CD14-positive monocyte (primary cell): ENCODE data around the gene ANKRD55. TPM values are rescaled to one million over a fixed set of nuclear protein-coding genes. Genes with fewer than 3 reads are reported as not detected.

Experiments
- DNase-seq, 3 donors: peaks; one replicate each; pipeline ENCODE4 v3.0.0-alpha.2; 2011 to 2022
- H2AFZ ChIP-seq: 2 replicates; pipeline ENCODE4 v1.6.0; 2012; ENCODE audit warnings: mild to moderate bottlenecking, low read depth, low read length, inconsistent platforms; ENCODE audit not compliant: insufficient read depth, poor library complexity, severe bottlenecking
- H3K27ac ChIP-seq, 2 donors: 1 replicate in 1 of 2; 2 replicates in 1 of 2; pipeline ENCODE4 v1.5.1; 2012 to 2013; ENCODE audit warnings: low read length in 2 of 2, control low read depth in 1 of 2, inconsistent platforms in 1 of 2, low read depth in 1 of 2, mild to moderate bottlenecking in 1 of 2
- H3K27me3 ChIP-seq, 2 donors: one replicate each; pipeline versions ENCODE4 v1.6.0 to v1.6.1; 2011 to 2013; ENCODE audit warnings: low read length in 2 of 2; ENCODE audit not compliant: control insufficient read depth in 2 of 2, insufficient read depth in 2 of 2
- H3K36me3 ChIP-seq, 2 donors: replicated peaks in 1 of 2; 1 replicate in 1 of 2; 2 replicates in 1 of 2; pipeline versions ENCODE4 v1.5.1 to v1.6.1; 2012 to 2013; ENCODE audit warnings: low read length in 2 of 2, control low read depth in 1 of 2, inconsistent platforms in 1 of 2, mild to moderate bottlenecking in 1 of 2; ENCODE audit not compliant: insufficient read depth in 2 of 2, control insufficient read depth in 1 of 2
- H3K4me1 ChIP-seq, 2 donors: 1 replicate in 1 of 2; 2 replicates in 1 of 2; pipeline versions ENCODE4 v1.5.1 to v1.6.1; 2012 to 2013; ENCODE audit warnings: low read length in 2 of 2, control low read depth in 1 of 2, inconsistent platforms in 1 of 2, mild to moderate bottlenecking in 1 of 2, moderate library complexity in 1 of 2; ENCODE audit not compliant: insufficient read depth in 2 of 2, control insufficient read depth in 1 of 2
- H3K4me2 ChIP-seq: replicated peaks from 2 replicates; pipeline ENCODE3; 2012; ENCODE audit warnings: low read length, moderate library complexity, mild to moderate bottlenecking; ENCODE audit not compliant: poor library complexity, severe bottlenecking; ENCODE audit errors: extremely low read depth
- H3K4me3 ChIP-seq, 3 experiments: fragments of 200-600 bp in 1 of 3; sonication (generic) in 1 of 3; replicated peaks in 1 of 3; 1 replicate in 2 of 3; 2 replicates in 1 of 3; pipeline ENCODE4 v1.5.1; 2011 to 2013; ENCODE audit warnings: low read length in 3 of 3, mild to moderate bottlenecking in 3 of 3, control low read depth in 2 of 3, low read depth in 2 of 3, inconsistent platforms in 1 of 3, moderate library complexity in 1 of 3
- H3K79me2 ChIP-seq: 2 replicates; pipeline ENCODE4 v1.6.0; 2012; ENCODE audit warnings: mild to moderate bottlenecking, control low read depth, inconsistent platforms, low read length, moderate library complexity; ENCODE audit not compliant: insufficient read depth
- H3K9ac ChIP-seq: 2 replicates; pipeline ENCODE4 v1.6.0; 2017; ENCODE audit warnings: low read length, mild to moderate bottlenecking; ENCODE audit not compliant: insufficient read depth, poor library complexity, severe bottlenecking
- H3K9me3 ChIP-seq, 2 donors: replicated peaks in 1 of 2; 1 replicate in 1 of 2; 2 replicates in 1 of 2; pipeline versions ENCODE4 v1.5.1 to v1.6.1; 2012 to 2013; ENCODE audit warnings: low read length in 2 of 2, control low read depth in 1 of 2; ENCODE audit not compliant: control insufficient read depth in 1 of 2, insufficient read depth in 1 of 2
- H4K20me1 ChIP-seq: 2 replicates; pipeline ENCODE4 v1.6.0; 2012; ENCODE audit warnings: mild to moderate bottlenecking, low read length, control low read depth, moderate library complexity; ENCODE audit not compliant: insufficient read depth
- H3K27ac Mint-ChIP-seq, 7 donors: one replicate each; pipeline ENCODE4 v1.8.0; 2020; ENCODE audit warnings: mild to moderate bottlenecking in 7 of 7, mixed read lengths in 7 of 7, moderate library complexity in 6 of 7, inconsistent platforms in 2 of 7
- H3K27me3 Mint-ChIP-seq, 3 donors: one replicate each; pipeline ENCODE4 v1.8.0; 2021 to 2022; ENCODE audit warnings: low read depth in 3 of 3, mild to moderate bottlenecking in 3 of 3, mixed read lengths in 3 of 3, moderate library complexity in 3 of 3, inconsistent platforms in 1 of 3
- H3K36me3 Mint-ChIP-seq, 2 donors: one replicate each; pipeline ENCODE4 v1.8.0; 2020; ENCODE audit warnings: mixed read lengths in 2 of 2, inconsistent platforms in 1 of 2, mild to moderate bottlenecking in 1 of 2
- H3K4me1 Mint-ChIP-seq: one replicate; pipeline ENCODE4 v1.8.0; 2020; ENCODE audit warnings: mild to moderate bottlenecking, mixed read lengths
- H3K4me3 Mint-ChIP-seq, 2 donors: one replicate each; pipeline ENCODE4 v1.8.0; 2020; ENCODE audit warnings: mild to moderate bottlenecking in 2 of 2, mixed read lengths in 2 of 2, moderate library complexity in 1 of 2
- H3K9me3 Mint-ChIP-seq, 7 donors: one replicate each; pipeline ENCODE4 v1.8.0; 2020 to 2022; ENCODE audit warnings: mixed read lengths in 7 of 7, mild to moderate bottlenecking in 6 of 7, moderate library complexity in 6 of 7, inconsistent platforms in 2 of 7
- WGBS: methylation state at CpG from one replicate; pipeline ENCODE4 v1.1.5; 2013; ENCODE audit warnings: missing lambda C conversion rate; ENCODE audit not compliant: insufficient coverage; 5-methylcytosine and 5-hydroxymethylcytosine counted together
- intact Hi-C, 2 donors: fragments of 100-400 bp; cut with micrococcal nuclease; formaldehyde crosslinking; loops; one replicate each; pipeline versions ENCODE4 v1.15.0 to v1.15.1; 2023
- polyA plus RNA-seq, 3 donors: library from polyadenylated mRNA; depleted of rRNA in 1 of 3; unstranded in 2 of 3; stranded (reverse) in 1 of 3; fragments of 300-500 nt in 2 of 3; fragments of >200 nt in 1 of 3; fragmentation: Illumina TruSeq in 2 of 3; gene quantifications; 1 replicate in 2 of 3; 2 replicates in 1 of 3; pipeline ENCODE4 v1.2.3, GENCODE V29; 2012 to 2021
- TF ChIP-seq, protein P1 (sequence below): fragments of 200-600 bp; IDR thresholded peaks from one replicate; pipeline ENCODE4 v1.8.0; 2022; ENCODE audit warnings: antibody characterized with exemption, mild to moderate bottlenecking

Gene ANKRD55
- polyA plus RNA-seq, 3 donors, result 0.20 to 0.55 (median 0.28) TPM

DNA sequence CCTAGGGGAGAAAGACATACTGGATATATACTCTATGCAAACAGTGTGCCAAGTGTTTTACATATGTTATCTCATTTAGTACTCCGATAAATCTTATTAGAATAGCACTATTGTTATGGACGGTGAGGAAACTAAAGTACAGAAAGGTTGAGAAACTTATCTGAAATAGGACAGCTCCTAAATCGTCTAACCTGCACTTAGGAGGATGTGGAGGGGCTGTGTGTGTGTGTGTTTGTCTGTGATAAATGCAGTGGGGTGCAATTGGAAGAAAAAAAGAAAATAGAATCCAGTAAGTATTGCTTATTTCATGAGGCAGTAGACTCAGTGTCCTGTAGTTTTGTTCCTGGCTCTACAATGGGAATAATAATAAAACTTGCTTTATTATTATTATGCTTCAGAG is 131.9 kb downstream of the ANKRD55 start:
- Mint-ChIP-seq H3K36me3 (peaks cover 0 to 3% of the 10 kb centered on the region in 2 donors), H3K27me3 (peaks cover 0 to 5% (median 1%) of the 10 kb centered on the region in 3 donors), H3K4me1 (peaks cover 21% of the 10 kb centered on the region), H3K9me3 (peaks cover 0 to 3% (median 0%) of the 10 kb centered on the region in 7 donors), H3K4me3 (no peak overlapping the region), H3K27ac (no peak overlapping the region)
- 100% methylated on average over 2 of the region's 3 CpGs for WGBS
- H3K9me3 ChIP-seq, result no peaks in the 10 kb centered on the region
- no peak overlapping the region for H3K4me2 ChIP-seq
- intact Hi-C loops, result no loop called here
- H3K27me3 ChIP-seq, result no peaks in the 10 kb centered on the region
- no peak for DNase-seq
- H2AFZ ChIP-seq, result no peak overlapping the region
- no peak overlapping the region for H3K9ac ChIP-seq
- H3K27ac ChIP-seq, result no peak overlapping the region
- no peak overlapping the region for H3K4me3 ChIP-seq
- no peaks in the 10 kb centered on the region for H4K20me1 ChIP-seq
- H3K36me3 ChIP-seq, result no peaks in the 10 kb centered on the region
- H3K4me1 ChIP-seq, result peaks cover 14 to 16% of the 10 kb centered on the region in 2 donors
- TF ChIP-seq, protein P1, sequence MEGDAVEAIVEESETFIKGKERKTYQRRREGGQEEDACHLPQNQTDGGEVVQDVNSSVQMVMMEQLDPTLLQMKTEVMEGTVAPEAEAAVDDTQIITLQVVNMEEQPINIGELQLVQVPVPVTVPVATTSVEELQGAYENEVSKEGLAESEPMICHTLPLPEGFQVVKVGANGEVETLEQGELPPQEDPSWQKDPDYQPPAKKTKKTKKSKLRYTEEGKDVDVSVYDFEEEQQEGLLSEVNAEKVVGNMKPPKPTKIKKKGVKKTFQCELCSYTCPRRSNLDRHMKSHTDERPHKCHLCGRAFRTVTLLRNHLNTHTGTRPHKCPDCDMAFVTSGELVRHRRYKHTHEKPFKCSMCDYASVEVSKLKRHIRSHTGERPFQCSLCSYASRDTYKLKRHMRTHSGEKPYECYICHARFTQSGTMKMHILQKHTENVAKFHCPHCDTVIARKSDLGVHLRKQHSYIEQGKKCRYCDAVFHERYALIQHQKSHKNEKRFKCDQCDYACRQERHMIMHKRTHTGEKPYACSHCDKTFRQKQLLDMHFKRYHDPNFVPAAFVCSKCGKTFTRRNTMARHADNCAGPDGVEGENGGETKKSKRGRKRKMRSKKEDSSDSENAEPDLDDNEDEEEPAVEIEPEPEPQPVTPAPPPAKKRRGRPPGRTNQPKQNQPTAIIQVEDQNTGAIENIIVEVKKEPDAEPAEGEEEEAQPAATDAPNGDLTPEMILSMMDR, result no peak
- H3K79me2 ChIP-seq, result no peaks in the 10 kb centered on the region

DNA sequence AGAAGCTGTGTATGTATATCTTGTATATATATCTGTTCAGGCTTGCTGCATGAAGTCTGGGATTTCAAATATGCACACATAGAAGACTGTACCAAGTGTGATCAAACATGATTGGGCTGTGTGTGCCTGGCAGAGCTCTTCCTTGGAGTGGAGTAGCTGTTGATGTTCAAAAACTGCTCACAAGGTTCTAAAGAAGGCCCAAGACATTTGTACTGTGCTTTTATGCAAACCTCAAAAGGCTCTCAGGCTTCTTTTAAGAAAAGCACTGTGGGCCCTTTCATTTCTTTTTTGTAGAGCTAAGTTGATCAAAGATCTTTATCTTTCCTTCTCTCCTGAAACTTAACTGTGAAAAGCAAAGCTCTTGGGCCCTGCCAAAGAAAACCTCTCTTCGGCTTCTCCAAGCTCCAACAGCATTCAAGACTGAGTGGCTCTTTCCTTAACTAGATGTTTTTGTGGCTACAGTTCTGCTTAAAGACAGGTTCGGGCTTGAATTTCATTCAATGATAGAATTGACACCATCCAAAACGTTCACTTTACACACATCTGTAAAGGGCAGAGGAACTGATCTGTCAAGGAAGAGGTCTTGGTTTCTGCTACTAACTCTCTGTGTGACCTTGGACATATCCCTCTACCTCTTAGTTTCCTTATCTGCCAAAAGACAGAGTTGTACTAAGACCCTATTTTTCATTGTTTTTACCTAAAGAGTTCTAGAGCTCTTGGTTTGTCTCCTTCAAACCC is 132.5 kb downstream of the ANKRD55 start:
- H2AFZ ChIP-seq, result no peak overlapping the region
- H3K27ac Mint-ChIP-seq, result no peak overlapping the region

More for the DNA sequence above, 132.5 kb downstream of the ANKRD55 start:
- H3K4me1 Mint-ChIP-seq, result peaks cover 17% of the 10 kb centered on the region
- intact Hi-C loops, result no loop called here
- H3K4me2 ChIP-seq, result no peak overlapping the region
- H3K9me3 ChIP-seq, result no peaks in the 10 kb centered on the region
- H3K4me3 ChIP-seq, result no peak overlapping the region
- peaks cover 0 to 5% (median 1%) of the 10 kb centered on the region in 3 donors for H3K27me3 Mint-ChIP-seq
- no peaks in the 10 kb centered on the region for H4K20me1 ChIP-seq
- H3K79me2 ChIP-seq, result no peaks in the 10 kb centered on the region
- H3K36me3 Mint-ChIP-seq, result peaks cover 0 to 3% of the 10 kb centered on the region in 2 donors
- WGBS, result no CpG with 5 or more reads among the region's 3 CpGs
- TF ChIP-seq, protein P1, result no peak
- H3K36me3 ChIP-seq, result no peaks in the 10 kb centered on the region
- no peak for DNase-seq
- H3K27ac ChIP-seq, result no peak overlapping the region
- H3K27me3 ChIP-seq, result no peaks in the 10 kb centered on the region
- H3K4me1 ChIP-seq, result peaks cover 11 to 12% of the 10 kb centered on the region in 2 donors
- no peak overlapping the region for H3K9ac ChIP-seq
- no peak overlapping the region for H3K4me3 Mint-ChIP-seq
- H3K9me3 Mint-ChIP-seq, result peaks cover 0 to 3% (median 0%) of the 10 kb centered on the region in 7 donors
